ENCODE data around the gene SIGLEC1.

The SIGLEC1 gene

GRCh38 chr20:3681931-3682781 lies 30.2 kb downstream of the SIGLEC1 start, which contains the start of gene ADAM33:
ADAM33 (minus strand) TSS chr20:3682010; CDS start chr20:3682004, 6 bp downstream.
- Histone ChIP-seq H3K9me3 (ENCODE audit: control insufficient read depth, low read length) (no peaks in the 10 kb centered on the region), H3K9ac (ENCODE audit: low read length) (peak within 1 kb of the TSS; percentile 89), H3K4me3 (ENCODE audit: low read length) (peak within 1 kb of the TSS; percentile 81), H3K27me3 (replicated peaks; ENCODE audit: control insufficient read depth, insufficient read depth, low read length) (no peaks in the 10 kb centered on the region), H3K36me3 (ENCODE audit: control insufficient read depth, insufficient read depth, low read length, severe bottlenecking) (no peaks in the 10 kb centered on the region), H3K4me1 (ENCODE audit: control insufficient read depth, insufficient read depth, low read length) (peaks cover 50% of the 10 kb centered on the region)
- peak; percentile 68 for DNase-seq (ENCODE audit: low read depth)

GRCh38 chr20:3681352-3681930 lies 31.0 kb downstream of the SIGLEC1 start:
- no peaks in the 10 kb centered on the region for H3K27me3 ChIP-seq (replicated peaks; ENCODE audit: control insufficient read depth, insufficient read depth, low read length)
- H3K9ac ChIP-seq (ENCODE audit: low read length): peak overlapping the region; percentile 89
- DNase-seq (ENCODE audit: low read depth): no peak
- no peaks in the 10 kb centered on the region for H3K36me3 ChIP-seq (ENCODE audit: control insufficient read depth, insufficient read depth, low read length, severe bottlenecking)
- H3K4me3 ChIP-seq (ENCODE audit: low read length): peak overlapping the region; percentile 81
- H3K9me3 ChIP-seq (ENCODE audit: control insufficient read depth, low read length): no peaks in the 10 kb centered on the region
- peaks cover 50% of the 10 kb centered on the region for H3K4me1 ChIP-seq (ENCODE audit: control insufficient read depth, insufficient read depth, low read length)

- peak; percentile 33 for DNase-seq (ENCODE audit: low read depth)
- H3K4me3 ChIP-seq (ENCODE audit: low read length): peak overlapping the region; percentile 81
- no peaks in the 10 kb centered on the region for H3K27me3 ChIP-seq (replicated peaks; ENCODE audit: control insufficient read depth, insufficient read depth, low read length)
- no peaks in the 10 kb centered on the region for H3K9me3 ChIP-seq (ENCODE audit: control insufficient read depth, low read length)
- H3K4me1 ChIP-seq (ENCODE audit: control insufficient read depth, insufficient read depth, low read length): peaks cover 48% of the 10 kb centered on the region
- H3K9ac ChIP-seq (ENCODE audit: low read length): peak overlapping the region; percentile 89
- H3K36me3 ChIP-seq (ENCODE audit: control insufficient read depth, insufficient read depth, low read length, severe bottlenecking): no peaks in the 10 kb centered on the region
Observed at GRCh38 chr20:3680701-3681351, 31.6 kb downstream of the SIGLEC1 start.

- Histone ChIP-seq H3K36me3 (ENCODE audit: control insufficient read depth, insufficient read depth, low read length, severe bottlenecking) (no peaks in the 10 kb centered on the region), H3K4me3 (ENCODE audit: low read length) (peak overlapping the region; percentile 81), H3K9me3 (ENCODE audit: control insufficient read depth, low read length) (no peaks in the 10 kb centered on the region), H3K9ac (ENCODE audit: low read length) (peak overlapping the region; percentile 89), H3K4me1 (ENCODE audit: control insufficient read depth, insufficient read depth, low read length) (peaks cover 48% of the 10 kb centered on the region), H3K27me3 (replicated peaks; ENCODE audit: control insufficient read depth, insufficient read depth, low read length) (no peaks in the 10 kb centered on the region)
- peak; percentile 88 for DNase-seq (ENCODE audit: low read depth)
Observed at GRCh38 chr20:3679749-3680700, 32.4 kb downstream of the SIGLEC1 start.

- DNase-seq (ENCODE audit: low read depth): peak; percentile 62
Observed at GRCh38 chr20:3678856-3679720, 33.3 kb downstream of the SIGLEC1 start.

GRCh38 chr20:3678198-3678597 lies 34.2 kb downstream of the SIGLEC1 start:
- peaks cover 48% of the 10 kb centered on the region for H3K4me1 ChIP-seq (ENCODE audit: control insufficient read depth, insufficient read depth, low read length)
- H3K27me3 ChIP-seq (replicated peaks; ENCODE audit: control insufficient read depth, insufficient read depth, low read length): no peaks in the 10 kb centered on the region
- peaks cover 4% of the 10 kb centered on the region for H3K36me3 ChIP-seq (ENCODE audit: control insufficient read depth, insufficient read depth, low read length, severe bottlenecking)
- DNase-seq (ENCODE audit: low read depth): no peak
- H3K9me3 ChIP-seq (ENCODE audit: control insufficient read depth, low read length): no peaks in the 10 kb centered on the region
- peak overlapping the region; percentile 63 for H3K9ac ChIP-seq (ENCODE audit: low read length)
- no peak overlapping the region for H3K4me3 ChIP-seq (ENCODE audit: low read length)

More at GRCh38 chr20:3678856-3679720, 33.3 kb downstream of the SIGLEC1 start:
- Histone ChIP-seq H3K4me3 (ENCODE audit: low read length) (peak overlapping the region; percentile 81), H3K4me1 (ENCODE audit: control insufficient read depth, insufficient read depth, low read length) (peaks cover 48% of the 10 kb centered on the region), H3K9me3 (ENCODE audit: control insufficient read depth, low read length) (no peaks in the 10 kb centered on the region), H3K9ac (ENCODE audit: low read length) (peak overlapping the region; percentile 89), H3K27me3 (replicated peaks; ENCODE audit: control insufficient read depth, insufficient read depth, low read length) (no peaks in the 10 kb centered on the region), H3K36me3 (ENCODE audit: control insufficient read depth, insufficient read depth, low read length, severe bottlenecking) (peaks cover 3% of the 10 kb centered on the region)

- no peaks in the 10 kb centered on the region for H3K9me3 ChIP-seq (ENCODE audit: control insufficient read depth, low read length)
- no peak overlapping the region for H3K4me3 ChIP-seq (ENCODE audit: low read length)
- peak overlapping the region; percentile 63 for H3K9ac ChIP-seq (ENCODE audit: low read length)
- DNase-seq (ENCODE audit: low read depth): peak; percentile 66
- peaks cover 48% of the 10 kb centered on the region for H3K4me1 ChIP-seq (ENCODE audit: control insufficient read depth, insufficient read depth, low read length)
- no peaks in the 10 kb centered on the region for H3K27me3 ChIP-seq (replicated peaks; ENCODE audit: control insufficient read depth, insufficient read depth, low read length)
- peaks cover 4% of the 10 kb centered on the region for H3K36me3 ChIP-seq (ENCODE audit: control insufficient read depth, insufficient read depth, low read length, severe bottlenecking)
Observed at GRCh38 chr20:3677733-3678132, 34.7 kb downstream of the SIGLEC1 start.

- Histone ChIP-seq H3K4me3 (ENCODE audit: low read length) (no peak overlapping the region), H3K27me3 (replicated peaks; ENCODE audit: control insufficient read depth, insufficient read depth, low read length) (no peaks in the 10 kb centered on the region), H3K36me3 (ENCODE audit: control insufficient read depth, insufficient read depth, low read length, severe bottlenecking) (peaks cover 16% of the 10 kb centered on the region), H3K9ac (ENCODE audit: low read length) (no peak overlapping the region), H3K9me3 (ENCODE audit: control insufficient read depth, low read length) (no peaks in the 10 kb centered on the region), H3K4me1 (ENCODE audit: control insufficient read depth, insufficient read depth, low read length) (peaks cover 36% of the 10 kb centered on the region)
- DNase-seq (ENCODE audit: low read depth): no peak
Observed at GRCh38 chr20:3674995-3675900, 37.2 kb downstream of the SIGLEC1 start.

GRCh38 chr20:3674447-3674846 lies 38.0 kb downstream of the SIGLEC1 start:
- no peak for DNase-seq (ENCODE audit: low read depth)
- Histone ChIP-seq H3K9ac (ENCODE audit: low read length) (no peak overlapping the region), H3K4me3 (ENCODE audit: low read length) (no peak overlapping the region), H3K36me3 (ENCODE audit: control insufficient read depth, insufficient read depth, low read length, severe bottlenecking) (peaks cover 16% of the 10 kb centered on the region), H3K27me3 (replicated peaks; ENCODE audit: control insufficient read depth, insufficient read depth, low read length) (no peaks in the 10 kb centered on the region), H3K4me1 (ENCODE audit: control insufficient read depth, insufficient read depth, low read length) (peaks cover 28% of the 10 kb centered on the region), H3K9me3 (ENCODE audit: control insufficient read depth, low read length) (no peaks in the 10 kb centered on the region)
